HG03342 (cell line): ENCODE measurements around the gene FOXO1.

Experiments used
- ATAC-seq: cut with Tn5 transposase; IDR thresholded peaks from one replicate; pipeline ENCODE4 v1.9.1; 2021; ENCODE audit warnings: mild to moderate bottlenecking, moderate library complexity; ENCODE audit not compliant: unreplicated experiment

Gene FOXO1

DNA sequence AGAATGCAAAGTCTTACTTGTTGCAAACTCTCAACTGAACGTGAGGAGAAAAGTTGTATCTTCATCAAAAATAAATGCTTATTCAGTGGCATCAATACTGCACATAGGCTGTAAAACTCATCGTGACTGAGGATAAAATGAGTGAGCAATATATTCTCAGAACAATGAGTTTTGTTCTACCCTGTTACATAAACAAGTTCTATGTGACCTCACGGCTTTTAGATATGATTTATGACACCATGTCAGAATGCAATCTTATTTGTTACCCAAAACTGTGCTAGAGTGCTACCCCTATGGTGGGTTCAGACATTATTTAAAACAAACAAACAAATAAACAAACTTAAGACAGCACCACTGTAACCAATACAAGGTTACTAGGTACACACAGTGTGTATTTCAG lies 55.4 kb downstream of the FOXO1 start:
- ATAC-seq: no peak

DNA sequence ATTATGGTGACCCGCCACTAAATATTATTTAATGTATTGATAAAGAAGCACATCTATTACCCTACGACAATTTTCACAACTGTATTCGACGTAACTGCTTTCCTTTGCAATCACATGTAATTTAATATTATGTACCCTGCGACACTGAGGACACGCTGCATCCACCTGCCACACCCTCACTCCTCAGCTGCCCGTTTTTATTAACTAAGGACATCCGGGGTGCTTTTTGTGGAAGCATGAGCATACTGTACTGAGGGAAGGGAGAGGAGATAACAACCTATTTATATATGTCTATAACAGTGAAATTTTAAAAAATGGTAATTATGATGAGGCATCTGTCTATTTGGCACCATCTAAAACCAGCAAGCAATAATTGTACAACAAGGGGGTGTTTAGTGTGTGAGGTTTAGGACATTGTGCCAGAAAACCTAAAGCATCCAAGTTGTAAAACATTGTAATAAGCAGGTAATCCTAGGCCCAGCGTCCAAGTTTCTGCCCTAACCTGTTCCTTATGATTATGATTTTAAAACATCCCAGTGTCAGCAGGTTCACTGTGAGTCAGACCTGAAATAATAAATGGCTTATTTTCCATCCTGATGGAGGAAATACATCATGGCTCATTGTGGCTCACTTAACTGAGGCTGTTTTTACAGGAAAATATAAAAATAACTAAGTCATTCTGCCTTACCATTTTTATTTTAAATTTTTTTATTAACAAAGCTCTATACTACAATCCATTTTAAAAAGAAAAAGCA lies 56.3 kb downstream of the FOXO1 start:
- ATAC-seq: no peak

DNA sequence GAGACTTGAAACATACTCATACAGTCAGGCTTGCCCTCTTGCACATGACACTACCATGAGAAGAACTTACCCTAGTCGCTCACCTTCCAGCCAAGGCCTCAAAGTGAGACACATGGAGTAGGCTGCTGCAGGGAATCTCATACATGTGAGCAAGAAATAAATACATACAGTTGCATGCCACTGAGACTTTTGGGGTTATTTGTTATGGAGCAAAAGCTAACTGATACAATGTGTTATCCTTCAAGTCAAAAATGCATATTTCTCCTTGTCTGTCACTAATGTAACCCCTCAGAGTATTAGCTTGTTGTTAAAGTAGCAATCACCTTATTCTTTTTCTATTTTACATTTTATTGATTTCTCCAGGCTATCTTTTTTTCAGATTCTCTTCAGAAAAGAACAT lies 58.1 kb downstream of the FOXO1 start:
- ATAC-seq: no peak

- ATAC-seq: no peak
Observed at GRCh38 chr13:40605573-40605972, 60.9 kb downstream of the FOXO1 start.

DNA sequence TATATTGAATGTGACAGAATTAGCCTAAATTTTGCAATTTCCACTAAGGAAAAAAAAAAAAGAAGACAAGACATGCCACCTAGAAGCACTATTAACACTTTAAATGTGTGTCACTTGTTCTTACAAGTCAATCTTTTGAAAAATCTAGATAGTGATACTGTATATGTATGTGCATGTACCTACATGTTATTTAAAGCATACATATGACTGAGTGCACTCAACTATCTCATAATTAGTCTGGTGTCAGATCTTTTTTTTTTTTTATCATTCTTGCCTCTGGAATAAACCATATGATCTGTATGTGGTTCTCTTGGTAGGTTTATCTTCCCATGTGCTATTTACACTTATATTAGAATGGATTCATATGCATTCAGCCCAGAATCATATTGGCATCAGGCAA lies 62.3 kb downstream of the FOXO1 start:
- ATAC-seq: no peak

DNA sequence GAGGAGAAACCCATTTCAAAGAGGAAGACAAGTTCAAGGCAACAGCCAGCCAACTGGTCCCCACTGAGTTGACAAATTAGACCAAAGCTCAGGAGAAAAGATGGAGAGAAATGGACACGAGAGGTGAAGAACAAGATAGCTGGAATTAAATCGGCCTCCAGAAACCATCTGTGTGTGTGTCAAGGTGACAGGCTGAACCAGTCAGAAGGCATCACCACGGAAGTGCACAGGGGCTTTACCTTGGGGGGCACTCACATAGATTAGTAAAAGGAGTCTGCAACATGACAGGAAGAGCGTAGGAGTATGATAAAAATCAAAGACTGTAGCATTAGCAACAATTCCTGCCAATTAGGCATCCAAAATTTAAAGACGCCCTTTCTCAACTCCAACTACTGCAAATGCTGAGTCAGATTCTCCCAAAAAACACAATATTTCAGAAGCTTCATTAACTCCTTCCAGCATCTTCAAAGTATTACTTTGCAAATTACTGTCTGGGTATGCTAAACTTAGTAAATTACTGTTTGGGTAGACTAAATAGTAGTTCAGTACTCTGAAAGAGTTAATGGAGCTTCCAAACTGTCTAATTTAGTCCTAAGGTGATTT lies 66.2 kb downstream of the FOXO1 start:
- no peak for ATAC-seq

DNA sequence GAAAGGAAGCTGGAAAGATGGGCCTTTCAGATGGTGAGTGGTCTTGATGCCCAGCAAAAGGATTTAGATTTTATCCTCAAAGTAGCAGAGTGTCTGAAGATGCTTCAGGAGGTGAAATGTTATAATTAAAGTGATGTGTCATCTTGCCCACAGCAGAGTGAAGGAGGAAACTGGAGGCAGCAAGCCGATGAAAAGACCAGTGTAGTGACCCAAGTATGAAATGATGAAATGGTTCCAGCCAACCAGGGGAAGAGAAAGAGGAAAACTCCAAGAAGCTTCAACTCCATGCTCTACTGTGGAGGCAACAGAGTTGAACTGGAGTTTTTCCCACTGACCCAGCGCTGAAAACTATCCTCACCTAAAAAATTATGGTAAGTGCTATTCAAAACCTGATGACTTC lies 66.7 kb downstream of the FOXO1 start:
- ATAC-seq: no peak

DNA sequence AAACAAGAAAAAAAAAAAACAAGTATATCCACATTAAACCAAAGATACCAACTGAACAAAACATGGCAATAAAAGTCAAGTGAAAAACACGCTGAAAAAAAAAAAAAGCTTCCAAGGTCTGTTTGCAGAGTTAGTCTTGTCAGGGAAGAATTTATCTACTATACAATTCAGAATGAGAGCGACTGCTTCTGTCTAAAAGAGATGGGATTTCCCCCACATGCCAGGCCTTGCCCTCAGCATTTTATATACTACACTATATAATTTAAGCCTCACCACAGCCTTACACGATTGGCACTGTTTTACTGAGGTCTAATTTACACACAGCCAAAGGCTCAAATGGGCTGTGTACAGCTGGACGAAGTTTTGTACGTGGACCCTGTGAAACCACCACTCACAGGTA lies 67.3 kb downstream of the FOXO1 start:
- ATAC-seq: no peak

GRCh38 chr13:40598569-40598968 lies 67.9 kb downstream of the FOXO1 start:
- ATAC-seq: no peak

- ATAC-seq: no peak
Observed at GRCh38 chr13:40597735-40598365, 68.6 kb downstream of the FOXO1 start.

DNA sequence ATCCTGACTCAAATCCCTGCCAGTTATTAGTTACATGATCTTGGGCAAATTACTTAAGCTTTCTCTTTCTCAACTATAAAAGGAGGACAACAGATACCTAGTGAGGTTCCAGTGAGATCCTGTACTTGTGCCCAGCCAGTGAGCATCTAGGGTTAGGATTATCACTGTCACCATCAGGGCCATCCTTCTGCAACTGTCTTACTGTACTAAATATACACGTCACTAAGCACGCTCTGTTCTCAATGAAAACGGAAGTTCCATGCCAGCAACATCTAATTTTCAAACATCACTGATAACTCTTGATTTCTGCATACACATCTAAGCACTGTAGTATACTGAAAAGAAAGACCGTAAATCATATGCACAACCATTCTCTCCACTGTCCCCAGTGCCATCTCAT lies 70.0 kb downstream of the FOXO1 start:
- no peak for ATAC-seq

DNA sequence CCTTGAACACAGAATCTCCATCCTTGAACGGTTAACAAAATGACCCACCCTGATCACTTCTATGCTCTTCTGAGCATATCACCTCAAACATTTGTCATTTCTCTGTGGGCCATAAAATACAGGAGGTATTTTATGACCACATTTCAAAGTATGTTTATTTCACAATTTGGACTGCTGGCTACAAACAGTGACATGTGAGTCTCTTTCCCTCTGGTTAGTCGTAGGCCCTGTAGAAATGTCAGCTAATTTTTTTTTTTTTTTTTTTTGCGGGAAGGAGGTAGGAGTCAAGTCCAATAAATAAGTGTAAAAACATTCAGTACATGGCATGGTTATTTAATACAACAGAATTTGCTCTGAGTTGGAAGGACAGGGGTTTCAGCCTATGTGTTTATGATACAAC lies 70.7 kb downstream of the FOXO1 start:
- ATAC-seq: no peak

GRCh38 chr13:40592035-40592434 lies 74.4 kb downstream of the FOXO1 start:
- no peak for ATAC-seq

DNA sequence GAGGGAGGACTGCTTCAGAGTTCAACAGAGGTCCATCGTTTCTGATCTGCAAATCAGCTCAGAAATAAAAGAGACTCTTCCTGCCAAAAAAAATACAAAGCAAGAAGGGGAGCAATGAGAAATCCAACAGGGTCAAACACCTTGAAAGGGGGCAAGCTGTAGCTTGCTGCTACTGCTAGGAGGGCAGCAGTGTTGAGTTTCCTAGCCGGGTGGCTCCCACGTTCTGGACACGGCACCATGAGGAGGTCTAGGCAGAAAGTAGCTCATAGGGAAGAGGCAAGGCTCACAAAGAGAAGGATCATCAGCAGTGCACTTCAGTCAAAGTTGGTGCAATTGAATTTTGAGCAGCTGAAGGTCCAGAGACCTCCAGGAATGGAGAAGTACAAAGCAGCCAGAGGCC lies 75.3 kb downstream of the FOXO1 start:
- ATAC-seq: no peak

- ATAC-seq: no peak
Observed at GRCh38 chr13:40590112-40590862, 76.2 kb downstream of the FOXO1 start.

- ATAC-seq: peak; percentile 86
Observed at GRCh38 chr13:40589285-40590109, 76.9 kb downstream of the FOXO1 start.

GRCh38 chr13:40588101-40588500 lies 78.3 kb downstream of the FOXO1 start:
- ATAC-seq: no peak

- ATAC-seq: no peak
Observed at GRCh38 chr13:40586886-40587565, 79.4 kb downstream of the FOXO1 start.

GRCh38 chr13:40585911-40586471 lies 80.5 kb downstream of the FOXO1 start:
- ATAC-seq: no peak

- no peak for ATAC-seq
Observed at GRCh38 chr13:40583738-40584137, 82.7 kb downstream of the FOXO1 start.
